Stimulated activated CD4-positive, alpha-beta T cell treated with anti-CD3 and anti-CD28 coated beads, Interleukin-12 subunit alpha, Interleukin-12 subunit beta, amount 100 ng/mL, for 24 hours (primary cell): ENCODE measurements around the gene PPM1M.

Experiments
- DNase-seq, 2 experiments: peaks; one replicate each; pipeline ENCODE4 v3.0.0-alpha.2; 2020; ENCODE audit warnings: low read depth in 2 of 2

Gene PPM1M

GRCh38 chr3:52215351-52215750 is 30.2 kb upstream of the PPM1M start:
- DNase-seq: no peak

- peak in 1 of 2 experiments; percentile 44 for DNase-seq
These were observed 28.8 kb upstream of the PPM1M start for GRCh38 chr3:52216585-52217408.

- no peak for DNase-seq
These were observed 28.2 kb upstream of the PPM1M start for GRCh38 chr3:52217409-52217805.

- no peak for DNase-seq
These were observed 27.5 kb upstream of the PPM1M start for GRCh38 chr3:52218026-52218425.

GRCh38 chr3:52218454-52218853 is 27.1 kb upstream of the PPM1M start:
- no peak for DNase-seq

GRCh38 chr3:52218937-52219650 is 26.5 kb upstream of the PPM1M start:
- DNase-seq: no peak

GRCh38 chr3:52220380-52221026 is 25.1 kb upstream of the PPM1M start:
- peak; percentile 78 to 92 for DNase-seq

- DNase-seq: no peak
These were observed 24.4 kb upstream of the PPM1M start for GRCh38 chr3:52221141-52221562.

GRCh38 chr3:52221563-52222318 is 23.8 kb upstream of the PPM1M start:
- no peak for DNase-seq

- no peak for DNase-seq
These were observed 23.0 kb upstream of the PPM1M start for GRCh38 chr3:52222319-52223221.

- DNase-seq: no peak
These were observed 21.8 kb upstream of the PPM1M start for GRCh38 chr3:52223449-52224408.

- no peak for DNase-seq
These were observed 19.9 kb upstream of the PPM1M start, which contains the start of gene TLR9 for GRCh38 chr3:52225452-52226228. TLR9 (minus strand) TSS chr3:52225645; CDS start chr3:52225529, 116 bp downstream.

- DNase-seq: no peak
These were observed 19.2 kb upstream of the PPM1M start for GRCh38 chr3:52226229-52226817.

- DNase-seq: no peak
These were observed 18.4 kb upstream of the PPM1M start for GRCh38 chr3:52227117-52227516.

- no peak for DNase-seq
These were observed 17.8 kb upstream of the PPM1M start for GRCh38 chr3:52227766-52228165.

- DNase-seq: no peak
These were observed 17.3 kb upstream of the PPM1M start for GRCh38 chr3:52228266-52228665.

GRCh38 chr3:52228751-52229291 is 16.7 kb upstream of the PPM1M start:
- no peak for DNase-seq

- DNase-seq: no peak
These were observed 15.9 kb upstream of the PPM1M start for GRCh38 chr3:52229656-52230055.
